Stimulated activated CD4-positive, alpha-beta T cell treated with anti-CD3 and anti-CD28 coated beads, Interleukin-12 subunit alpha, Interleukin-12 subunit beta, amount 100 ng/mL, for 24 hours (primary cell): ENCODE data around the gene COL11A2.
A peak's percentile ranks its signal among the peaks of the same experiment; 100 is the strongest.
"Not testable (repeated sequence)": the region's sequence is repeated elsewhere in the genome, so short reads cannot be mapped to it uniquely, and the experiment has no call there.

ENCODE experiments used
- DNase-seq, 2 experiments: peaks; one replicate each; pipeline ENCODE4 v3.0.0-alpha.2; 2020; ENCODE audit warnings: low read depth in 2 of 2

COL11A2 gene

GRCh38 chr6:33192105-33192646 is at the start of gene COL11A2:
Gene COL11A2, minus strand, starts transcription at chr6:33192467. Its CDS starts 227 bp downstream, at chr6:33192240.
- no peak for DNase-seq

GRCh38 chr6:33241968-33242367 is 49.7 kb upstream of the COL11A2 start:
- DNase-seq = no peak

- DNase-seq = no peak
Observed at GRCh38 chr6:33237741-33238140, 45.5 kb upstream of the COL11A2 start.

GRCh38 chr6:33236852-33237251 is 44.6 kb upstream of the COL11A2 start:
- DNase-seq = no peak

- DNase-seq = no peak
Observed at GRCh38 chr6:33236328-33236727, 44.1 kb upstream of the COL11A2 start.

GRCh38 chr6:33235221-33235634 is 43.0 kb upstream of the COL11A2 start:
- no peak for DNase-seq

- DNase-seq = not testable (repeated sequence)
Observed at GRCh38 chr6:33226503-33227120, 34.3 kb upstream of the COL11A2 start.

- DNase-seq = no peak
Observed at GRCh38 chr6:33217681-33218080, 25.4 kb upstream of the COL11A2 start.

- no peak for DNase-seq
Observed at GRCh38 chr6:33217246-33217645, 25.0 kb upstream of the COL11A2 start.

GRCh38 chr6:33216117-33216649 is 23.9 kb upstream of the COL11A2 start:
- no peak for DNase-seq

- DNase-seq = no peak
Observed at GRCh38 chr6:33215271-33216116, 23.2 kb upstream of the COL11A2 start.

GRCh38 chr6:33213989-33214335 is 21.7 kb upstream of the COL11A2 start:
- no peak for DNase-seq

- no peak for DNase-seq
Observed at GRCh38 chr6:33213166-33213988, 21.1 kb upstream of the COL11A2 start.

- no peak for DNase-seq
Observed at GRCh38 chr6:33212857-33213165, 20.5 kb upstream of the COL11A2 start.

GRCh38 chr6:33211666-33212422 is 19.6 kb upstream of the COL11A2 start:
- no peak for DNase-seq

GRCh38 chr6:33211136-33211535 is 18.9 kb upstream of the COL11A2 start:
- no peak for DNase-seq

- no peak for DNase-seq
Observed at GRCh38 chr6:33209856-33210255, 17.6 kb upstream of the COL11A2 start.

- DNase-seq = peak; percentile 67 to 83
Observed at GRCh38 chr6:33208091-33208967, 16.1 kb upstream of the COL11A2 start, which contains the start of gene RING1. Gene RING1, plus strand, starts transcription at chr6:33208500. Its CDS starts 323 bp downstream, at chr6:33208823.

GRCh38 chr6:33207552-33208090 is 15.4 kb upstream of the COL11A2 start:
- no peak for DNase-seq
